ENCODE measurements around the gene SPATS2. TPM values are rescaled to one million over a fixed set of nuclear protein-coding genes. Genes with fewer than 3 reads are reported as not detected.
"Not testable (repeated sequence)": the region's sequence is repeated elsewhere in the genome, so short reads cannot be mapped to it uniquely, and the experiment has no call there.

The SPATS2 gene
- total and polyA plus RNA-seq, 9 donors = 9.1 to 28.2 (median 15.2) TPM

GRCh38 chr12:49533331-49533730 lies 166.1 kb downstream of the SPATS2 start:
- H3K4me3 ChIP-seq = no peak overlapping the region
- H3K9me3 ChIP-seq = no peaks in the 10 kb centered on the region
- no peaks in the 10 kb centered on the region for H3K4me1 ChIP-seq (ENCODE audit: insufficient read depth)
- intact Hi-C loops (cut with DNase I) = no loop called here
- no peak for DNase-seq
- H3K36me3 ChIP-seq = no peaks in the 10 kb centered on the region
- H3K27ac ChIP-seq = no peak overlapping the region
- WGBS, 3 donors = 80 to 84% (median 82%) methylated on average over 10 of the region's 10 CpGs
- no peaks in the 10 kb centered on the region for H3K27me3 ChIP-seq
- TF ChIP-seq, protein P1, sequence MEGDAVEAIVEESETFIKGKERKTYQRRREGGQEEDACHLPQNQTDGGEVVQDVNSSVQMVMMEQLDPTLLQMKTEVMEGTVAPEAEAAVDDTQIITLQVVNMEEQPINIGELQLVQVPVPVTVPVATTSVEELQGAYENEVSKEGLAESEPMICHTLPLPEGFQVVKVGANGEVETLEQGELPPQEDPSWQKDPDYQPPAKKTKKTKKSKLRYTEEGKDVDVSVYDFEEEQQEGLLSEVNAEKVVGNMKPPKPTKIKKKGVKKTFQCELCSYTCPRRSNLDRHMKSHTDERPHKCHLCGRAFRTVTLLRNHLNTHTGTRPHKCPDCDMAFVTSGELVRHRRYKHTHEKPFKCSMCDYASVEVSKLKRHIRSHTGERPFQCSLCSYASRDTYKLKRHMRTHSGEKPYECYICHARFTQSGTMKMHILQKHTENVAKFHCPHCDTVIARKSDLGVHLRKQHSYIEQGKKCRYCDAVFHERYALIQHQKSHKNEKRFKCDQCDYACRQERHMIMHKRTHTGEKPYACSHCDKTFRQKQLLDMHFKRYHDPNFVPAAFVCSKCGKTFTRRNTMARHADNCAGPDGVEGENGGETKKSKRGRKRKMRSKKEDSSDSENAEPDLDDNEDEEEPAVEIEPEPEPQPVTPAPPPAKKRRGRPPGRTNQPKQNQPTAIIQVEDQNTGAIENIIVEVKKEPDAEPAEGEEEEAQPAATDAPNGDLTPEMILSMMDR (IDR thresholded peaks at IDR 0.05) = no peak
- TF ChIP-seq EP300 (IDR thresholded peaks at IDR 0.05) (no peak), POLR2A (IDR thresholded peaks at IDR 0.05) (no peak)

DNA sequence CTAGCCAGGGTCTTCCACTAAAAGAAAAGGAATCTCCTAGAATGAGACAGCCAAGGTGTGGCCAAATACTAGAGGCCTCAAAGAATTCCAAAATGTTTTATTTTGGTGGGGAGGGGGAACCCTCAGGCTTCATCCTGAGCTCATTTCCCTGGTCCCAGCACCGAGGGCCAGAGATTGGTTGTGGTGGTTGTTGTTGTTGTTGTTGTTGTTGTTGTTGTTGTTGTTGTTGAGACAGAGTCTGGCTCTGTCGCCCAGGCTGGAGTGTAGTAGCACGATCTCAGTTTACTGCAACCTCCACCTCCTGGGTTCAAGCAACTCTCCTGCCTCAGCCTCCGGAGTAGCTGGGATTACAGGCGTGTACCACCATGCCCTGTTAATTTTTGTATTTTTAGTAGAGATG lies 166.9 kb downstream of the SPATS2 start:
- H3K36me3 ChIP-seq; DNase-seq; intact Hi-C loops (cut with DNase I); H3K4me3 ChIP-seq; H3K4me1 ChIP-seq (ENCODE audit: insufficient read depth); H3K27me3 ChIP-seq; H3K27ac ChIP-seq; H3K9me3 ChIP-seq: not testable (repeated sequence)
- WGBS, 3 donors = 88 to 94% (median 91%) methylated on average over 5 of the region's 5 CpGs

DNA sequence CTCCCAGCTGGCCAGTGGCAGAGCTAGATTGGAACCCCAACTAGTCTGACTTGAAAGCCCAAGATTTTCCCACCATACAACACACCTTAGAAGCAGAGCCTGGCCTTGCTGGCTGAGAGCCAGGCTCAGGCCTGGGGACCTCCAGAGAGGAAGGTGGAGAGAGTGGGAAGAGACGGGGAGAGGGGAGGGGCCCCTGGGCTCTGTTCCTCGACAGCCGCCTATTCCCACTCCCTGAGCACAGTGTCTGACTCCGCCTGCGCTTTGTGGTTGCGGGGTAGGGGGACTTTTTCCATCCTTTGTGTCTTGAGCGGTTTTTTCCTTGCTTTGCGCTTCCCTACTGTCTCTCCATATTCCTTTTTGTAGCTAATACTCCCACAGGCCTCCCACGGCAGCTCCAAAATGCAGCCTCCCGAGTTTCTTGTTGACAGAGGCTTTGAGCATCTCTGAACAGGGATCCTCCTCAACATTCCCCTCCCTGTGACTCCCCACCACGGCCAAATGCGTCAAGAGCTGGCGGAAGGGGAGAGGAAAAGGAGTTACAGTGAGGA lies 167.5 kb downstream of the SPATS2 start:
- Histone ChIP-seq H3K27ac (no peak overlapping the region), H3K27me3 (no peaks in the 10 kb centered on the region), H3K4me1 (ENCODE audit: insufficient read depth) (no peaks in the 10 kb centered on the region), H3K9me3 (no peaks in the 10 kb centered on the region), H3K4me3 (no peak overlapping the region), H3K36me3 (no peaks in the 10 kb centered on the region)
- intact Hi-C loops (cut with DNase I) = no loop called here
- no peak for DNase-seq
- TF ChIP-seq, protein P1 (IDR thresholded peaks at IDR 0.05) = no peak
- TF ChIP-seq POLR2A (IDR thresholded peaks at IDR 0.05) (no peak), EP300 (IDR thresholded peaks at IDR 0.05) (no peak)
- WGBS, 3 donors = 61 to 68% (median 68%) methylated on average over 13 of the region's 13 CpGs

GRCh38 chr12:49535921-49536525 lies 168.8 kb downstream of the SPATS2 start:
- no peak overlapping the region for H3K27ac ChIP-seq
- no peak for DNase-seq
- no peaks in the 10 kb centered on the region for H3K36me3 ChIP-seq
- 70 to 84% (median 76%) methylated on average over 6 of the region's 6 CpGs for WGBS, 3 donors
- no peaks in the 10 kb centered on the region for H3K4me1 ChIP-seq (ENCODE audit: insufficient read depth)
- H3K9me3 ChIP-seq = no peaks in the 10 kb centered on the region
- intact Hi-C loops (cut with DNase I) = no loop called here
- no peak overlapping the region for H3K4me3 ChIP-seq
- TF ChIP-seq EP300 (IDR thresholded peaks at IDR 0.05) (no peak), POLR2A (IDR thresholded peaks at IDR 0.05) (no peak)
- TF ChIP-seq, protein P1 (IDR thresholded peaks at IDR 0.05) = no peak
- H3K27me3 ChIP-seq = no peaks in the 10 kb centered on the region

DNA sequence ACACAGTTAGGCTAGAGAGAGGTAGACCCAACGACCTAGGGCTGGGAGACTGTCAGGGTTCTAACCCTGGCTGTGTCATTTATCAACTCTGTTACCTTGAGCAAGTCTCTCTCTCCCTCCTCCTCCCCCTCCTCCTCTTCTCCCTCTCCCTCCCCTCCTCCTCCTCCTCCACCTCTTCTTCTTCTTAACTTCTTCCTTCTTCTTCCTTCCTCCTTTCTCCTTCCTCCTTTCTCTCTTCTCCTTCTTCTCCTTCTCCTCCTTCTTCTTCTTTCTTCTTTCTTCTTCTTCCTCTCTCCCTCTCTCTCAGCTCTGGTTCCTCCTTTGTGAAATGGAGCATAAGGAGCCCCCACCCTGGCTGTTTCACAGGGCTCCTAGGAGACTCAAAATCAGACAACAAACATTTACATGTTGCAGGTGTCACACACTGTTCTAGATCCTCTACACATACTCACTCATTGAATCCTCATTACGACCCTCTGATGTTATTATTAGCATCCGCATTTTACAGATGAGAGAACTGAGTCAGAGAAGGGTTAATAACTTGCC lies 169.3 kb downstream of the SPATS2 start:
- H3K27me3 ChIP-seq = no peaks in the 10 kb centered on the region

More for the DNA sequence above, 169.3 kb downstream of the SPATS2 start:
- Histone ChIP-seq H3K36me3 (no peaks in the 10 kb centered on the region), H3K4me1 (ENCODE audit: insufficient read depth) (no peaks in the 10 kb centered on the region), H3K4me3 (no peak overlapping the region), H3K27ac (no peak overlapping the region), H3K9me3 (no peaks in the 10 kb centered on the region)
- no peak for TF ChIP-seq POLR2A (IDR thresholded peaks at IDR 0.05)
- TF ChIP-seq, protein P1 (IDR thresholded peaks at IDR 0.05) = no peak
- no peak for DNase-seq
- intact Hi-C loops (cut with DNase I) = no loop called here
- WGBS, 3 donors = 46 to 68% (median 58%) methylated on average over 3 of the region's 3 CpGs

Measured in ovary (tissue), 9 donors.